Endometrial microvascular endothelial cells (primary cell): ENCODE results near the gene KLF11. TPM values are rescaled to one million over a fixed set of nuclear protein-coding genes. Genes with fewer than 3 reads are reported as not detected.
"Not testable (repeated sequence)": the region's sequence is repeated elsewhere in the genome, so short reads cannot be mapped to it uniquely, and the experiment has no call there.

Source experiments
- in situ Hi-C: cut with HindIII; loops from 2 replicates; pipeline ENCODE4 v1.10.0; 2017; ENCODE audit warnings: low sequenced_read_pairs, low pct_unique_long_range_greater_than_20kb; ENCODE audit errors: inconsistent ontology term
- total RNA-seq: library from RNA; depleted of rRNA; stranded (reverse); fragments of >200 nt; gene quantifications from one replicate; pipeline ENCODE4 v1.2.3, GENCODE V29; 2015; ENCODE audit errors: inconsistent ontology term

Gene KLF11
- total RNA-seq, 1 donor from 2014 or later = 4.3 TPM

GRCh38 chr2:10007921-10008808 lies 35.2 kb upstream of the KLF11 start:
- in situ Hi-C loops = no loop called here

DNA sequence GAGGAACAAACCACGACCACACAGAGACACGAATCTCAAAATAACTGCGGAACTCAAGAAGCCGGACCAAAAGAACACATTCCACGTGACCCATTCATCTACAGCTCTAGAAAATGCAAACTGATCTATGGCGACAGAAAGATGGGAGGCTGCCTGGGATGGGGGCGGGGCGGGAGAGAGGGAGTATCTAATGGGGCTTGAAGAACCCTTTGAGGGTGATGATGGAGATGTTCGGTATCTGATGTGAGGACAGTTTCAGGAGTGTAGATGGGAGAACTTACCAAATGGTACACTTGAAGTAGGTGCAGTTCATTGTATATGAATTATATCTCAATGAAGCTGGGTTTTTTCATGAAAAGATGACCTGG lies 34.6 kb upstream of the KLF11 start:
- in situ Hi-C loops = no loop called here

GRCh38 chr2:10009271-10009810 lies 34.0 kb upstream of the KLF11 start:
- in situ Hi-C loops = no loop called here

GRCh38 chr2:10009811-10010781 lies 33.3 kb upstream of the KLF11 start:
- in situ Hi-C loops = no loop called here

GRCh38 chr2:10010861-10011605 lies 32.3 kb upstream of the KLF11 start:
- in situ Hi-C loops = not testable (repeated sequence)

GRCh38 chr2:10011606-10012325 lies 31.6 kb upstream of the KLF11 start:
- in situ Hi-C loops = not testable (repeated sequence)

DNA sequence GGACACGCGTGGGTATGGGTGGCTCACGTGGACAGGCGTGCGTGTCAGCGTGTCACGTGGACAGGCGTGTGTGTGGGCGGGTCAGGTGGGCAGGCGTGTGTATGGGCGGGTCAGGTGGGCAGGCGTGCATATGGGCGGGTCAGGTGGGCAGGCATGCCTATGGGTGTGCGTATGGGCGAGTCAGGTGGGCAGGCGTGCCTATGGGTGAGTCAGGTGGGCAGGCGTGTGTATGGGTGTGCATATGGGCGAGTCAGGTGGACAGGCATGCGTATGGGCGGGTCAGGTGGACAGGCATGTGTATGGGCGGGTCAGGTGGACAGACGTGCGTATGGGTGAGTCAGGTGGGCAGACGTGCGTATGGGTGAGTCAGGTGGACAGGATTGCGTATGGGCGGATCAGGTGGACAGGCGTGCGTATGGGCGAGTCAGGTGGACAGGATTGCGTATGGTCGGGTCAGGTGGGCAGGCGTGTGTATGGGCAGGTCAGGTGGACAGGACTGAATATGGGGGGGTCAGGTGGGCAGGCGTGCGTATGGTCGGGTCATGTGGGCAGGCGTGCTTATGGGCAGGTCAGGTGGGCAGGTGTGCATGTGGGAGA lies 30.9 kb upstream of the KLF11 start:
- in situ Hi-C loops = not testable (repeated sequence)

- in situ Hi-C loops = no loop called here
Measured at GRCh38 chr2:10012963-10013461, 30.3 kb upstream of the KLF11 start.

DNA sequence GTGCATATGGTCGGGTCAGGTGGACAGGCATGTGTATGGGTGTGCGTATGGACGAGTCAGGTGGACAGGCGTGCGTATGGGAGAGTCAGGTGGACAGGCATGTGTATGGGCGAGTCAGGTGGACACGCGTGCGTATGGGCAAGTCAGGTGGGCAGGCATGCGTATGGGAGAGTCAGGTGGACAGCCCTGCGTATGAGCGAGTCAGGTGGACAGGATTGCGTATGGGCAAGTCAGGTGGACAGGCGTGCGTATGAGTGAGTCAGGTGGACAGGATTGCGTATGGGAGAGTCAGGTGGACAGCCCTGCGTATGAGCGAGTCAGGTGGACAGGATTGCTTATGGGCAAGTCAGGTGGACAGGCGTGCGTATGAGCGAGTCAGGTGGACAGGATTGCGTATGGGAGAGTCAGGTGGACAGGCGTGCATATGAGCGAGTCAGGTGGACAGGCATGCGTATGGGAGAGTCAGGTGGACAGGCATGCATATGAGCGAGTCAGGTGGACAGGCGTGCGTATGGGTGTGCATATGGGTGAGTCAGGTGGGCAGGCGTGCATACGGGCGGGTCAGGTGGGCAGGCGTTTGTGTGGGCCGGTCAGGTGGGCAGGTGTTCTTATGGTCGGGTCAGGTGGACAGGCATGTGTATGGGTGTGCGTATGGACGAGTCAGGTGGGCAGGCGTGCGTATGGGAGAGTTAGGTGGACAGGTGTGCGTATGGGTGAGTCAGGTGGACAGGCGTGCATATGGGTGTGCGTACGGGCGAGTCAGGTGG lies 29.5 kb upstream of the KLF11 start:
- in situ Hi-C loops = not testable (repeated sequence)

- in situ Hi-C loops = no loop called here
Measured at GRCh38 chr2:10014418-10015190, 28.7 kb upstream of the KLF11 start.

DNA sequence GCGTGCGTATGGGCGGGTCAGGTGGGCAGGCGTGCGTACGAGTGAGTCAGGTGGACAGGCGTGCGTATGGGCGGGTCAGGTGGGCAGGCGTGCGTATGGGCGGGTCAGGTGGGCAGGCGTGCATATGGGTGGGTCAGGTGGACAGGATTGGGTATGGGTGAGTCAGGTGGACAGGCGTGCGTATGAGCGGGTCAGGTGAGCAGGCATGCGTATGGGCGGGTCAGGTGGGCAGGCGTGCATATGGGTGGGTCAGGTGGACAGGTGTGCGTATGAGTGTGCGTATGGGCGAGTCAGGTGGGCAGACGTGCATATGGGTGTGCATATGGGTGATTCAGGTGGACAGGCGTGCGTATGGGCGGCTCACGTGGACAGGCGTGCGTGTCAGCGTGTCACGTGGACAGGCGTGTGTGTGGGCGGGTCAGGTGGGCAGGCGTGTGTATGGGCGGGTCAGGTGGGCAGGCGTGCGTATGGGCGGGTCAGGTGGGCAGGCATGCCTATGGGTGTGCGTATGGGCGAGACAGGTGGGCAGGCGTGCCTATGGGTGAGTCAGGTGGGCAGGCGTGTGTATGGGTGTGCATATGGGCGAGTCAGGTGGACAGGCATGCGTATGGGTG lies 27.9 kb upstream of the KLF11 start:
- in situ Hi-C loops = not testable (repeated sequence)

- in situ Hi-C loops = no loop called here
Measured at GRCh38 chr2:10016001-10016801, 27.1 kb upstream of the KLF11 start.

- in situ Hi-C loops = no loop called here
Measured at GRCh38 chr2:10016802-10017258, 26.5 kb upstream of the KLF11 start.

GRCh38 chr2:10017313-10017941 lies 25.9 kb upstream of the KLF11 start:
- in situ Hi-C loops = no loop called here

DNA sequence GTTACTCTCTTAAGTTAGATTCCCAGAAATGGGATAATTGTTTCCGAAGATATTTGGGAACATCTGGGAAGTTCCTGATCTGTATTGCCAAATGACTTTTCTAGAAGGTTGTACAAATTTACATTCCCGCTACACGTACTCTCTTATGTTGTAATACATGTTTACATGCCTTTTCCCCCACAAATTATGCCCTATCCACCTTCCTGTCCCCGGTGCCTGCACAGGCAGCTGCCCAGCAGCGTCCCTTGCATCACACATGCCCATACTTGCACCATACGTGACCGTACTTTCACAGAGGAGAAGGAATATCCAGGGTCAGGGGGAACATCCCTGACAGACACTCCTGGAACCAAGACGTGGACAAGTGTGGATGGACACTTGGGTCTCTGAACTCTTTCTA lies 24.2 kb upstream of the KLF11 start:
- in situ Hi-C loops = no loop called here
